T-helper 1 cell treated with Interleukin-12 subunit alpha and Interleukin-12 subunit beta and Interleukin-4 antibody, amounts not matched to agents 30 μg/mL and 1 μg/mL, for 36 hours (primary cell): ENCODE data around the gene TBATA.

Experiments
- H3K27ac Mint-ChIP-seq: one replicate; pipeline ENCODE4 v1.8.0; 2021; ENCODE audit warnings: mild to moderate bottlenecking, mixed read lengths
- H3K27me3 Mint-ChIP-seq: one replicate; pipeline ENCODE4 v1.8.0; 2021; ENCODE audit warnings: low read depth, mixed read lengths
- H3K36me3 Mint-ChIP-seq: one replicate; pipeline ENCODE4 v1.8.0; 2021; ENCODE audit warnings: low read depth, mixed read lengths
- H3K4me1 Mint-ChIP-seq: one replicate; pipeline ENCODE4 v1.8.0; 2021; ENCODE audit warnings: low read depth, mixed read lengths
- H3K4me3 Mint-ChIP-seq: one replicate; pipeline ENCODE4 v1.8.0; 2021; ENCODE audit warnings: mild to moderate bottlenecking, moderate library complexity, mixed read lengths
- H3K9me3 Mint-ChIP-seq: one replicate; pipeline ENCODE4 v1.8.0; 2021; ENCODE audit warnings: mixed read lengths

The TBATA gene

GRCh38 chr10:70738761-70739121 is 46.4 kb downstream of the TBATA start:
- no peak overlapping the region for H3K27ac Mint-ChIP-seq
- H3K27me3 Mint-ChIP-seq, result no peaks in the 10 kb centered on the region
- H3K36me3 Mint-ChIP-seq, result no peaks in the 10 kb centered on the region
- H3K4me1 Mint-ChIP-seq, result peaks cover 13% of the 10 kb centered on the region
- no peaks in the 10 kb centered on the region for H3K9me3 Mint-ChIP-seq
- H3K4me3 Mint-ChIP-seq, result no peak overlapping the region

DNA sequence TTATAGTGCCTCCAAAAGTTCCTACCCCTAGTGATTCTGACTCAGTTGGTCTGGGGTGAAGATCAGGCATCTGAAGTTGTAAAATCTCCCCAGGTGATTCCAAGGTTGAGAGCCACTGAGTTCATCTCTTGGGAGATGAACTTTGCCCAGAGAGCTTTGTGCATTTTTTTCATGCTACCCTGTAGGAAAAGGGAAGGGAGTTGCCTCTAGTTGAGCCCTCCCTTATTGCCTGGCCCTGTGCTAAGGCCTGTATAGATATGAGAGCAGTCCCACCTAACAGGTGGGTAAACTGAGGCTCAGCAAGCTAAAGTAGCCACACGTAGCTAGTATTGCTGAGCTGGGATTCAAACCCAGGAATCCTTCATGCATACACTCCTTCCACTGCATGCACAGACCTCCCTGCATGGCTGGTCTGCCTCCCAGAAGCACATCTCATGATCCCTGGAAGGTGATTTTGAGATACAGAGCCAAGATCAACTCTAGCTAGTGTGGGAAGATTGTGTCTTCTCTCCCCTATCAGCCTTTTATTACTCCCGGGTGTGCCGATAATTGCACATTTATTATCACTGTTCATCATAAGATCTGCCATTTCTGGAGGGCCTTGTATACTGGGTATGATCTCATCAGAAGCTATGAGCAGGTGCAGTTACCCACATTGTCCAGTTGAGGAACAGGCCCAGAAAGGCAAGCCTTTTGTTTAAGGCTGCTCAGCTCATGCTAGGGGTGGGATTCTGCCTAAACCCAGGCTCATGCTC is 47.0 kb downstream of the TBATA start:
- H3K9me3 Mint-ChIP-seq, result no peaks in the 10 kb centered on the region
- H3K4me1 Mint-ChIP-seq, result peaks cover 11% of the 10 kb centered on the region
- no peaks in the 10 kb centered on the region for H3K36me3 Mint-ChIP-seq
- no peak overlapping the region for H3K27ac Mint-ChIP-seq
- no peak overlapping the region for H3K4me3 Mint-ChIP-seq
- no peaks in the 10 kb centered on the region for H3K27me3 Mint-ChIP-seq

GRCh38 chr10:70737250-70737649 is 47.9 kb downstream of the TBATA start:
- no peaks in the 10 kb centered on the region for H3K9me3 Mint-ChIP-seq
- no peak overlapping the region for H3K27ac Mint-ChIP-seq
- H3K36me3 Mint-ChIP-seq, result no peaks in the 10 kb centered on the region
- H3K27me3 Mint-ChIP-seq, result no peaks in the 10 kb centered on the region
- peaks cover 3% of the 10 kb centered on the region for H3K4me1 Mint-ChIP-seq
- no peak overlapping the region for H3K4me3 Mint-ChIP-seq

- Mint-ChIP-seq H3K4me3 (no peak overlapping the region), H3K9me3 (no peaks in the 10 kb centered on the region), H3K4me1 (peaks cover 2% of the 10 kb centered on the region), H3K27ac (no peak overlapping the region), H3K36me3 (no peaks in the 10 kb centered on the region), H3K27me3 (no peaks in the 10 kb centered on the region)
These were observed 48.7 kb downstream of the TBATA start for GRCh38 chr10:70736525-70736924.

- no peaks in the 10 kb centered on the region for H3K27me3 Mint-ChIP-seq
- H3K4me3 Mint-ChIP-seq, result no peak overlapping the region
- H3K9me3 Mint-ChIP-seq, result no peaks in the 10 kb centered on the region
- no peak overlapping the region for H3K27ac Mint-ChIP-seq
- no peaks in the 10 kb centered on the region for H3K4me1 Mint-ChIP-seq
- H3K36me3 Mint-ChIP-seq, result no peaks in the 10 kb centered on the region
These were observed 50.0 kb downstream of the TBATA start for GRCh38 chr10:70735161-70735560.

- Mint-ChIP-seq H3K27me3 (no peaks in the 10 kb centered on the region), H3K36me3 (no peaks in the 10 kb centered on the region), H3K4me3 (no peak overlapping the region), H3K9me3 (no peaks in the 10 kb centered on the region), H3K4me1 (no peaks in the 10 kb centered on the region), H3K27ac (no peak overlapping the region)
These were observed 52.1 kb downstream of the TBATA start for GRCh38 chr10:70733051-70733450.

DNA sequence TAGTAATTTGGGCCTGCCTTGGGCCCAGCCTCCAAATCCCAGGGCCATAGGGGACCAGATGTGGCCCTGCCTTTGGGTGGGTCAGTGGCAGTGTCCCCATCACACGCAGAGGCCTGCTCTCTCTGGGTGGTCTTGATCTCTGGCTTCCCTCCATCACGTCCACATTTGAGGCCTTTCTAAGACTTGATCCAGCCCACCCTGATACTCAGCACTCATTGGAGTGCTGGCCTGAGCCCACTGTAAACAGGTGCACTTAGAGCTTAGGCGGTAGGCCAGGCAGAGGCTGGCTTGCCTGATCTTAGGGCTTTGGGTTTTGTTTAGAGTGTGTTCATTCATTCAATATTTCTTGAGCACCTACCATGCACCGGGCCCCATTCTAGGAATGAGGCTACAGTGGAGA is 52.6 kb downstream of the TBATA start:
- Mint-ChIP-seq H3K4me3 (no peak overlapping the region), H3K36me3 (no peaks in the 10 kb centered on the region), H3K9me3 (no peaks in the 10 kb centered on the region), H3K4me1 (no peaks in the 10 kb centered on the region), H3K27me3 (no peaks in the 10 kb centered on the region), H3K27ac (no peak overlapping the region)

GRCh38 chr10:70730955-70731354 is 54.2 kb downstream of the TBATA start:
- Mint-ChIP-seq H3K9me3 (no peaks in the 10 kb centered on the region), H3K36me3 (no peaks in the 10 kb centered on the region), H3K4me3 (no peak overlapping the region), H3K27me3 (no peaks in the 10 kb centered on the region), H3K4me1 (no peaks in the 10 kb centered on the region), H3K27ac (no peak overlapping the region)

DNA sequence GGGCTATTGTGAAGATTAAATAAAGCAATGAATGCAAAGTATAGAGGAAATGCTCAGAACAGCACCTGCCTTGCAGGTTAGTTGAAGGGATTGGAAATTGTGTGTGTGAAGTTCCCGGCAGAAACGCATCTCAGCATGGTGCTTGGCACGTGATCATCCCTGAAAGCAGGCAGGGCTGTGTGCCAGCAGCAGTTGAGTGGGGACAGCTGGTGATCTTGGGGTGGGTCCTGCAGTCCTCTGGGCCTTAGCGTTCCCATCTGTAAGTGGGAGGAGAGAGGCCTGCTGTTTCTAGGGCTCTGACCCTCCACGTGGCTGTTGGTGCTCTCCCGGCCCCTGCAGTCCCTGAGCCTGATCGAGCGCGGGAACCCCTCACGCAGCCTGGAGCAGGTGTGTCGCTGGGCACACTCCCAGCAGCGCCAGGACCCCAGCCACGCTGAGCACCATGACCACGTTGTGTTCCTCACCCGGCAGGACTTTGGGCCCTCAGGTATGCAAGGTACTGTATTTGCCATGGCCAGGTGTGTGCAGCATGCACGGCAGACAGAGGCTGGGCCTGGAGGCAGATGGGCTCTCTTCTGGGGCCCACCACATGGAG is 55.3 kb downstream of the TBATA start:
- no peaks in the 10 kb centered on the region for H3K4me1 Mint-ChIP-seq
- no peaks in the 10 kb centered on the region for H3K36me3 Mint-ChIP-seq
- no peaks in the 10 kb centered on the region for H3K9me3 Mint-ChIP-seq
- no peaks in the 10 kb centered on the region for H3K27me3 Mint-ChIP-seq
- no peak overlapping the region for H3K27ac Mint-ChIP-seq
- no peak overlapping the region for H3K4me3 Mint-ChIP-seq

- H3K9me3 Mint-ChIP-seq, result no peaks in the 10 kb centered on the region
- H3K27me3 Mint-ChIP-seq, result no peaks in the 10 kb centered on the region
- H3K4me1 Mint-ChIP-seq, result no peaks in the 10 kb centered on the region
- no peak overlapping the region for H3K27ac Mint-ChIP-seq
- no peak overlapping the region for H3K4me3 Mint-ChIP-seq
- no peaks in the 10 kb centered on the region for H3K36me3 Mint-ChIP-seq
These were observed 56.8 kb downstream of the TBATA start for GRCh38 chr10:70728328-70728727.

DNA sequence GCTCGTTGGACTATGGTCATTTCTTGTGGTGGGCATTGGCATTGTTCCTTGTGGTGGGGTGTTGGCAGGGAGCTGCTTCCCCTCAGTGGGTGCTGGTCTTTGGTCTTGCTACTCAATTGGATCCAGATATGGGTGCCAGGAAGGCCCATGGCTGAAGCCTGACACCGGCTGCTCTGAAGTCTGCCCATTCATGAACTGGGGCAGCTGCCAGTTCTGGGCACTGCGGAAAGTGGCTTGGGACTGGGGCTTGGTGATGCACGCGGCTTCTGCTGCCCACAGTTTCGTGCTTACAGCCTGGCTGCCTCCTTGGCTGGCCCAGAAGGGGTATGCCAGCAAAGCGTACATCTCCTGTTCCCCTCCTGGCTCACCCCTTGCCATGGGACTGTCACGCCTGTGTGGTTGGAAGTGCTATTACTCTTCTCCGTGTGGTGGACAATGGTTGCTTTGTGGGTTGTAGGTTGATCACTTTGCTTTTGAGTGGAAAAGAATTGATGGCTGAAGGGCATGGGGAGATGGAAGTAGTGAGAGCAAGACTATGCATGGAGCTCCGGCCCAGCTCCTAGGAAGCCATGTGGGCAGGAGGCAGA is 58.2 kb downstream of the TBATA start:
- Mint-ChIP-seq H3K27ac (no peak overlapping the region), H3K4me3 (no peak overlapping the region), H3K9me3 (no peaks in the 10 kb centered on the region), H3K27me3 (no peaks in the 10 kb centered on the region), H3K36me3 (no peaks in the 10 kb centered on the region), H3K4me1 (no peaks in the 10 kb centered on the region)

DNA sequence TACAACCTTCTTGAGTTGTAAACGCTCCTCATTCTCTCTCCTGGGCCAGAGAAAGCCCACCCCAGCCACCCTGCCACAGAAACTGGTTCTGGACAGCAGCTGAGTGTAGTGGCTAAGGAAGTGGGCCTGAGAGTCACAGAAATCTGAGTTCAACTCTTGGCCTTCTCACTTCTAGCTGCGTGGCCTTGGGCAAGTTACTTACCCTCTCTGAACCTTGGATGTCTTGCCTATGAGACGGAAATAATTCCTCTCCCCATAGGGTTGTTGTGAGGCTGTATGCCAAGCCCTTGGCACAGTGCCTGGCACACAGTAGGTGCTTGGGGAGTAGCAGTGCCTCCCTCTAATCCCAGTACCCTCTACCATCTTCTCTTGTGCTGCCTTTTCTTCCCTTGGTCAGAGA is 61.4 kb downstream of the TBATA start:
- no peaks in the 10 kb centered on the region for H3K9me3 Mint-ChIP-seq

DNA sequence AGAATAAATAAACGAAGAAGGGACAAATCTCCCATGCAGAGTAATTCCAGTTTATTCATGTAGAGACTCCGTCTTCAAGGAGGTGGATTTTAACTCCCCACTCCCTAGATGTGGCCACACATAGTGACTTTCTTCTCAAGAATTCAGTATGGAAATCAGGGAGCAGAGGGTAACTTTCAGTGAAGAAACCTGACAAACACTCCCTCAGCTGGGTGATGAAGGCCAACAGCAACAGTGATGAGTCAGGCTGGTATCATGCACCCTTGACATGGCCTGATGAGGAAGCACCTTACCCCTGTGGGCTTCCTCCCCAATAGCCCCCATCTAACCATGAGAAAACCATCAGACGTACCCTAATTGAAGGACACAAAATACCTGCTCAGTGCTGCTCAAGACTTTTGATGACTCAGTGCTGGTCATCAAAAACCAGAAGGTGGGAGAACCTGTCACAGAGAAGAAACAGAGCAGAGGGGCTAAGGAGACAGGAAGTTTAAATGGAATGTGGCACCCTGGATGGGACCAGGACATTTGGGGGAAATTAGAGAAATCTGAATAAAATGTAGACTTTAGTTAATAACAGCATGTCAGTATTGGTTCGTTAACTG is 62.3 kb downstream of the TBATA start:
- H3K4me3 Mint-ChIP-seq, result no peak overlapping the region
- no peaks in the 10 kb centered on the region for H3K4me1 Mint-ChIP-seq
- no peaks in the 10 kb centered on the region for H3K9me3 Mint-ChIP-seq
- no peaks in the 10 kb centered on the region for H3K27me3 Mint-ChIP-seq
- no peaks in the 10 kb centered on the region for H3K36me3 Mint-ChIP-seq
- H3K27ac Mint-ChIP-seq, result no peak overlapping the region

More for the DNA sequence above, 61.4 kb downstream of the TBATA start:
- no peaks in the 10 kb centered on the region for H3K27me3 Mint-ChIP-seq
- H3K4me3 Mint-ChIP-seq, result no peak overlapping the region
- no peaks in the 10 kb centered on the region for H3K36me3 Mint-ChIP-seq
- H3K4me1 Mint-ChIP-seq, result no peaks in the 10 kb centered on the region
- no peak overlapping the region for H3K27ac Mint-ChIP-seq
